ENCODE data around the gene MEGF9. TPM values are rescaled to one million over a fixed set of nuclear protein-coding genes. Genes with fewer than 3 reads are reported as not detected.

The MEGF9 gene
- total RNA-seq, 1 experiment from 2014 or later, result 8.3 TPM

- no peak overlapping the region for H2AFZ ChIP-seq (ENCODE audit: low read depth, low read length, poor library complexity, severe bottlenecking)
- no peak overlapping the region for H3K4me2 ChIP-seq (ENCODE audit: low read length)
- POLR2A ChIA-PET, result no interaction called here
- H3K4me3 ChIP-seq (replicated peaks in 1 of 2; ENCODE audit: low read depth in 1 of 2, low read length in 2 of 2), result no peak overlapping the region
- no peaks in the 10 kb centered on the region for H3K9me3 ChIP-seq (ENCODE audit: control insufficient read depth in 1 of 2, insufficient read depth in 1 of 2, low read depth in 1 of 2, low read length in 2 of 2)
- CTCF ChIA-PET, result no interaction called here
- ATAC-seq (no peak), DNase-seq (ENCODE audit: low read depth, low spot score) (no peak)
- intact Hi-C loops (cut with micrococcal nuclease), result no loop called here
- RAD21 ChIA-PET (ENCODE audit: low non-redundant PET in 1 of 2, low total read pairs in 2 of 2, uncharacterized antibody in 2 of 2, unreplicated experiment in 2 of 2), result no interaction called here
- no peaks in the 10 kb centered on the region for H4K20me1 ChIP-seq (ENCODE audit: insufficient read depth)
- H3K9ac ChIP-seq (ENCODE audit: low read length), result no peak overlapping the region
- no peak overlapping the region for H3K27ac ChIP-seq (ENCODE audit: low read depth, low read length)
- no TSS peak for BruUV-seq (replicated peaks)
- H3K4me1 ChIP-seq (ENCODE audit: control insufficient read depth in 1 of 2, insufficient read depth in 2 of 2, low read length in 2 of 2), result peaks cover 10 to 31% of the 10 kb centered on the region in 2 experiments
- H3K9me2 ChIP-seq (ENCODE audit: insufficient read depth), result no peaks in the 10 kb centered on the region
- H3K79me2 ChIP-seq (ENCODE audit: insufficient read depth, low read length), result no peaks in the 10 kb centered on the region
- H3K36me3 ChIP-seq (ENCODE audit: control insufficient read depth in 1 of 2, insufficient read depth in 2 of 2, low read length in 2 of 2), result no peaks in the 10 kb centered on the region
- TF ChIP-seq SRF (IDR thresholded peaks at IDR 0.05; ENCODE audit: low read depth), result no peak
- no peaks in the 10 kb centered on the region for H3K27me3 ChIP-seq (ENCODE audit: insufficient read depth, low read length)
Observed at GRCh38 chr9:120716483-120716882, 2.2 kb upstream of the MEGF9 start.

- Histone ChIP-seq H4K20me1 (ENCODE audit: insufficient read depth) (no peaks in the 10 kb centered on the region), H2AFZ (ENCODE audit: low read depth, low read length, poor library complexity, severe bottlenecking) (no peak overlapping the region), H3K27me3 (ENCODE audit: insufficient read depth, low read length) (no peaks in the 10 kb centered on the region), H3K4me1 (ENCODE audit: control insufficient read depth in 1 of 2, insufficient read depth in 2 of 2, low read length in 2 of 2) (peaks cover 19 to 41% of the 10 kb centered on the region in 2 experiments), H3K27ac (ENCODE audit: low read depth, low read length) (no peak overlapping the region), H3K79me2 (ENCODE audit: insufficient read depth, low read length) (no peaks in the 10 kb centered on the region), H3K4me3 (replicated peaks in 1 of 2; ENCODE audit: low read depth in 1 of 2, low read length in 2 of 2) (peak overlapping the region in 1 of 2 experiments; percentile 73; a peak in 3 of 4 replicates), H3K36me3 (ENCODE audit: control insufficient read depth in 1 of 2, insufficient read depth in 2 of 2, low read length in 2 of 2) (no peaks in the 10 kb centered on the region), H3K4me2 (ENCODE audit: low read length) (peak overlapping the region; percentile 95), H3K9me2 (ENCODE audit: insufficient read depth) (no peaks in the 10 kb centered on the region), H3K9ac (ENCODE audit: low read length) (peak overlapping the region; percentile 73; the same call in 1 of the 2 replicates), H3K9me3 (ENCODE audit: control insufficient read depth in 1 of 2, insufficient read depth in 1 of 2, low read depth in 1 of 2, low read length in 2 of 2) (no peaks in the 10 kb centered on the region)
- intact Hi-C loops (cut with micrococcal nuclease), result no loop called here
- RAD21 ChIA-PET (ENCODE audit: low non-redundant PET in 1 of 2, low total read pairs in 2 of 2, uncharacterized antibody in 2 of 2, unreplicated experiment in 2 of 2), result interaction anchor here in 1 of 2 experiments (0.6 kb wide), 1 partner anchor 40 kb away, joined by 3 read pairs; no protein-coding TSS in a partner anchor
- BruUV-seq (replicated peaks), result no TSS peak
- no peak for DNase-seq (ENCODE audit: low read depth, low spot score)
- POLR2A ChIA-PET, result interaction anchor here (0.8 kb wide), 1 partner anchor 15 kb away, joined by 3 read pairs; no protein-coding TSS in a partner anchor
- no peak for ATAC-seq
- CTCF ChIA-PET, result interaction anchor here (1.2 kb wide), 1 partner anchor 95 kb away, joined by 3 read pairs; no protein-coding TSS in a partner anchor
- TF ChIP-seq ZFX (IDR thresholded peaks at IDR 0.05), result no peak
- no peak for TF ChIP-seq SIN3A (IDR thresholded peaks at IDR 0.05; ENCODE audit: low read depth)
- no peak for TF ChIP-seq YY1 (IDR thresholded peaks at IDR 0.05; ENCODE audit: extremely low read depth, insufficient replicate concordance, low read depth, low read length)
- TF ChIP-seq REST (IDR thresholded peaks at IDR 0.05; ENCODE audit: low read depth), result no peak
- TF ChIP-seq MAX (IDR thresholded peaks at IDR 0.05), result no peak
- TF ChIP-seq ATF3 (IDR thresholded peaks at IDR 0.05), result no peak
- no peak for TF ChIP-seq TCF7L2 (IDR thresholded peaks at IDR 0.05; ENCODE audit: borderline replicate concordance, extremely low read depth, insufficient read depth, insufficient read length)
- no peak for TF ChIP-seq EZH2phosphoT487 (IDR thresholded peaks at IDR 0.05; ENCODE audit: borderline replicate concordance)
- no peak for TF ChIP-seq ZNF274 (IDR thresholded peaks at IDR 0.05; ENCODE audit: low read depth, low read length)
- TF ChIP-seq CEBPB (IDR thresholded peaks at IDR 0.05; ENCODE audit: low read depth), result no peak
- no peak for TF ChIP-seq EGR1 (IDR thresholded peaks at IDR 0.05; ENCODE audit: low read depth)
- TF ChIP-seq POLR2A (IDR thresholded peaks at IDR 0.05; ENCODE audit: borderline replicate concordance, extremely low read depth, insufficient read depth, insufficient read length), result no peak
- TF ChIP-seq RAD21 (IDR thresholded peaks at IDR 0.05; ENCODE audit: low read depth), result no peak
- no peak for TF ChIP-seq CTCF (IDR thresholded peaks at IDR 0.05 in 2 of 3, conservative IDR thresholded peaks at IDR 0.05 in 1 of 3; ENCODE audit: borderline replicate concordance in 1 of 3, insufficient read depth in 1 of 3, low read depth in 2 of 3, low read length in 2 of 3)
Observed at GRCh38 chr9:120715389-120715924, 1.2 kb upstream of the MEGF9 start.
